ENCODE results near the gene CPLANE1.
"Not testable (repeated sequence)": the region's sequence is repeated elsewhere in the genome, so short reads cannot be mapped to it uniquely, and the experiment has no call there.

CPLANE1 gene

GRCh38 chr5:37208883-37209797 is 40.0 kb downstream of the CPLANE1 start:
- DNase-seq = peak in 5 of 51 donors; percentile 1 to 42 (median 4)

- DNase-seq = no peak
Observed at GRCh38 chr5:37207802-37208201, 41.4 kb downstream of the CPLANE1 start.

DNA sequence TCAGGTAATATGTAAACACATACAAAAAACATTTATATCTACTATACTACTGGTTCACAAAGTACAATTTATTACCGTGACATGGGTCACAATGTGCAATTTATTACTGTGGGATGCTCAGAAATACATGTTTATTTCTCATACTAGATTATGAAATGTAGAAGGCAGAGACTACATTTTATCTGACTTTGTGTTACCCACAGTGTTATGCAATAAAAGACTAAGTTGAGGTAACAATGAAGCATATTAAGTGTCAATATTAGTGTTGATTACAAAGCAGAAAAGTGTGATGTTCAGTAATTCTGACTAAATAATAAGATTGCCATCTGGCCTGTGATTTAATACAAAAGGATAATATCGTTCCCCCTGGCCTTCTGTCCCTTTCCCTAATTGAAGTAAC is 42.4 kb downstream of the CPLANE1 start:
- no peak for DNase-seq

DNA sequence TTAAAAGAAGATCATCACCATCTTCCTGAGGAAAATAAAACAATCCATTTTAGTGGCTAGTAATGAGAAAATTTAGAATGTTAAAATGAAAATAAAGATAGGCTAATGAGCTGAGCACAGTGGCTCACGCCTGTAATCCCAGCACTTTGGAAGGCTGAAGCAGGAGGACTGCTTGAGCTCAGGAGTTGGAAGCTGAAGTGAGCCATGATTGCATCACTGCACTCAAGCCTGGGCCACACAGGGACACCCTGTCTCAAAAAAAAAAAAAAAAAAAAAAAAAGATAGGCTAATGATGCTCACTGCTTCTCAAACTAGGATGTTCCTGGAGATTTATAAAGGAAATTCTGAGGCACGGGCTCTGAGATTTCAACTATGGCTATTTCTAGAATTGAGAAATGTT is 50.3 kb downstream of the CPLANE1 start:
- DNase-seq = no peak

DNA sequence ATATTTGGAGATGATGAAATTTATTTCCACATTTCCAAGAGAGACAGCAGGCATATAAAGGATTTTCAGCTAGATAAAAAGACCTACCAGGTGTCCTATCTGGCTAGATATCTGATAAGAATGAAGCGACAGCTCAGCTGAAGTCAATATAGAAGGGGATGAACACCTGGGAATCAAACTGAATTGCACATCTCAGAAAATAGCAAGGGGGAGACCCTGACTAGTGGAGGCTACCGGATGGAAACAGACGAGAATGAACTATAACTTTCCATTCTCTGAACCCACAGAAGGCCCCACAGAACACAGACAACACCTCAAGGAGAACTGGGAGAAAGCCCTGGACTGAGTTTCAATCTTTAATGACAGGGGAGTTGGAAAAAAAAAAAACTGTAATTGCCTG is 51.1 kb downstream of the CPLANE1 start:
- no peak for DNase-seq

GRCh38 chr5:37197340-37198050 is 51.7 kb downstream of the CPLANE1 start:
- no peak for DNase-seq

DNA sequence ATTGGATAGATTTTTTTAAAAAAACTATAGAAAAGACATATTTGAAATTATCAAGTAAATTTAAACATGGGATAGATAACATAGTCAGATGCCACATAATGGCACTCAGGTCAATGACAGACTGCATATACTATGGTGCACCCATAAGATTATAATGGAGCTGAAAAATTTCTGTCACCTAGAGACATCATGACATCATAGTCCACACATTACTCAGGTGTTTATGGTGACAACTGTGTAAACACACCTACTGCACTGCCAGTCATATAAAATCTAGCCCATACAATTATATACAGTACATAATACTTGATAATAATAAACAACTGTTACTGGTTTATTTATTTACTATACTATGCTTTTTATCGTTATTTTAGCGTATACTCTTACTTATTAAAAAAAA is 58.6 kb downstream of the CPLANE1 start:
- DNase-seq = no peak

- DNase-seq = no peak
Observed at GRCh38 chr5:37189355-37189754, 59.8 kb downstream of the CPLANE1 start.

DNA sequence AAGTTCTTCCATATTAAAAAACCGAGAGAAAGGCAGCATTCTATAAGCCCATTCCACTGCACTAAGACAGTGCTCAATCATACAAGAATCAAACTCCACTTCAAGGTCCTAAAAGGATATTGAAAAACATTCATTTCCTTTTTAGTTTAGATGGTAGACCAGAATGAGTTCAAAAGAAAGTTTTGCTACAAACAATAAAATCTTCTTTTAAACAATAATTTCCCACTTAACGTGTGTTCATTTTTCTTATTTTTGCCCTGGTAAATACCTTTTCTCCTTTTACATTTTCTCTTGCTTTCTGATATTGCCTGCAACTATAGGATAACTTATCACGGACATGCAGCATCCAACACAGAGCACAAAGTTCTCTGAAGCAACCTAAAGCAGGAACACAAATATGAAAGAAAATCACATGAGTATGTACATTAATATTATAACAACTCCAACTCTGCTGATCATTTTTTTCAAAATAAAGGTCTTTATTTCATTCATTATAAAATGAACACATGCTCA is 61.7 kb downstream of the CPLANE1 start:
- DNase-seq = no peak

DNA sequence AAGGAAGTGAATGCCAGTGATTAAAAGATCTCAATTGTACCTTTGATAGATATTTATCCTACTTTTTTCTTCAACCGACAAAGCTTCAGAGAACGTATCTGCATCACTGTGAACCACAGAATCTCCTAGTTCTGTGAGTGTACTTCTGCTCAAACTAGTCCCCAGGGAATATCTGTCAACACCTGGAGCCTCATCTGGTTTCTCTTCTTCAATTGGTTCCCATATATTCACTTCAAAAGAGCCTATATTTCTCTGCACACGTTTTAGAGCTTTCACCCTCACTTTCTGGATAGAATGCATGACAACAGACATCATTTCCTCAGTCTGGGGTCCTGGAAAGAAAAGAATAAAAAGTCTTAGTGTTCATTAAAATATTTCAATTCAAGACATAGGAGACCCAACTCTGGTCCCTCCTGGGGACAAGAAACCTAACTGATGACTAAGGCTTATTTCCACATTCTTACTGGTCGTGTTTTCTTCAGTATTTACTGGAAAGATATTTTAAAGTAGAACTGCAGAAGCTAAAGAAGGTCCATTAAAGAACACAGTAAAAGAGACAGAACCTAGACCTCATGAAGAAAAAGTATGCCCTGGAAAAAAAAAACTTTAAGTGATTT is 64.3 kb downstream of the CPLANE1 start:
- DNase-seq = no peak

- no peak for DNase-seq
Observed at GRCh38 chr5:37182667-37183066, 66.5 kb downstream of the CPLANE1 start.

DNA sequence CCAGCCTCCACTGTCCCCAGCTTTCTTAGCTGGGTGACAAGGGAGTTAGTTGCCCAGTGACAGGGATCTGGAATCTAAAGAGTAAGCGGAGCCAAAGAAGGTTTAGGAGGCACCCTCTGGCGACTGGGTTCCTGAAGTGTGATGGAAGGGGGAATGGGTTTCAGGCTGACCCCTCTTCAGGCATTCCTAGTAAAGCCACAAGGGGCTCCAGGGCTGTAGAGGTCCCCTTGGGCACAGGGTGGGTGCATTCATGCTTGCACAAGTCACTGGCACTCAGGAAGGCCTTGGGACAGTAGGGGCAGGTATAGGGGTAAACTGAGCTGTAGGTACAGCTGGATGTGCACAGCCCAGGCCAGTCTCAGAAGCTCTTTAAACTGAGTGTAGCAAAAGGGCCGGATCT is 74.2 kb downstream of the CPLANE1 start:
- DNase-seq = no peak

- no peak for DNase-seq
Observed at GRCh38 chr5:37172957-37173356, 76.2 kb downstream of the CPLANE1 start.

- no peak for DNase-seq
Observed at GRCh38 chr5:37170856-37171255, 78.3 kb downstream of the CPLANE1 start.

DNA sequence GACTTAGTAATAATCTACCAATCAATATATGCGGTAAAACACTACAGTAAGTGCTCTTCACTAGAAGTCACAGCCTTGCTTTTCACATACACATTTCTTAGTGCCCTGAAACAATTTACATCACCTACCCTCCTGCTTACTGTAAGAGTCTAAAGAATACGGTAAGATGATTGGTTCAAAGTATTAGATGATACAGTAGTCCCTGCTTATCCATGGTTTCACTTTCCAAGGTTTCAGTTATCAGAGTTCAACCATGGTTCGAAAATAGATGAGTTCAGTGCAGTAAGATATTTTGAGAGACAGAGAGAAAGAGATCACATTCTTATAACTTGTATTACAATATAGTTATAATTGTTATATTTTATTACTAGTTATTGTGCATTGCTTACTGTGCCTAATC is 83.0 kb downstream of the CPLANE1 start:
- no peak for DNase-seq

- no peak for DNase-seq
Observed at GRCh38 chr5:37165761-37166160, 83.4 kb downstream of the CPLANE1 start.

DNA sequence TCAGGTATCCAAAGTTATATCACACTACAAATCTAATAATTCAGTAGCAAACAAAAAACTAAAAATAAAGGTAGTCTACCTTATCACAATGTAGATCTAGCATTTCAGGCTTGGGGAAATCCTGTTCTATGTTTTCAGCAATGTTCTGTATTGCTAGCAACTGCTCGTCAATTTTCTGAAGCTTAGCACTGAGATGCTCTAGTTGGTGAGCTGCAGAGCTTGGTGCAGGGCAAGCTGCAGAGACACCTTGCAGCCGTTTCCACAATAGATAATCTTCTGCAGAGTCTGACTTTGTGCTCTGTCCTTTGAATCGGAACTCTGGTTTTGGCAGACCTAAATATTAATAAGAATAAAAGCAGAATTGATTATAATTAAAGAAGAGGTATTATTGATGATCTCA is 95.5 kb downstream of the CPLANE1 start:
- DNase-seq = no peak

GRCh38 chr5:37146896-37147295 is 102.3 kb downstream of the CPLANE1 start:
- no peak for DNase-seq

DNA sequence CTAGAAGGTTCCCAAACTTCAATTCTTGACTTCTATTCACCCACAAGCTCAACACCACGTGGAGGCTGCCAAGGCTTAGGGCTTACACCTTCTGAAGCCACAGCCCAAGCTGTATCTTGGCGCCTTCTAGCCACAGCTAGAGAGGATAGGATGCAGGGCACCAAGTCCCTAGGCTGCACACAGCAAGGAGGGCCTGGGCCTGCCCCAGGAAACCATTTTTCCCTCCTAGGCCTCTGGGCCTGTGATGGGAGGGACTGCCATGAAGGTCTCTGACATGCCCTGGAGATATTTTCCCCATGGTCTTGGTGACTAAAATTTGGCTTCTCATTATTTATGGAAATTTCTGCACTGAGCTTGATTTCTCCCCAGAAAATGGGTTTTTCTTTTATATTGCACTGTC is 112.5 kb downstream of the CPLANE1 start:
- DNase-seq = no peak

DNA sequence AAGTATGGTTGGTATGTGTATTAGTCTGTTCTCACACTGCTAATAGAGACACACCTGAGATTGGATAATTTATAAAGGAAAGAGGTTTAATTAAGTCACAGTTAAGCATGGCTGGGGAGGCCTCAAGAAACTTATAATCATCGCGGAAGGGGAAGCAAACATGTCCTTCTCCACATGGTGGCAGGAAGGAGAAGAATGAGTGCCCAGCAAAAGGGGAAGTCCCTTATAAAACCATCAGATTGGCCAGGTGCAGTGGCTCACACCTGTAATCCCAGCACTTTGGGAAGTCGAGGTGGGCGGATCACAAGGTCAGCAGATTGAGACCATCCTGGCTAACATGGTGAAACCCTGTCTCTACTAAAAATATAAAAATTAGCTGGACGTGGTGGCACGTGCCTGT is 113.9 kb downstream of the CPLANE1 start:
- DNase-seq = not testable (repeated sequence)

- DNase-seq = no peak
Observed at GRCh38 chr5:37133939-37134338, 115.2 kb downstream of the CPLANE1 start.

GRCh38 chr5:37132646-37133045 is 116.5 kb downstream of the CPLANE1 start:
- no peak for DNase-seq
